Esophagus squamous epithelium (tissue), 5 donors: ENCODE results near the gene SPC24. TPM values are rescaled to one million over a fixed set of nuclear protein-coding genes. Genes with fewer than 3 reads are reported as not detected.
A peak's percentile ranks its signal among the peaks of the same experiment; 100 is the strongest.
"Not testable (repeated sequence)": the region's sequence is repeated elsewhere in the genome, so short reads cannot be mapped to it uniquely, and the experiment has no call there.

Experiments
- DNase-seq: peaks from one replicate; lab custom pipeline; 2025; lab: John Stamatoyannopoulos, UW
- H3K27ac ChIP-seq, 4 donors: fragments of 200-600 bp; sonication (generic); one replicate each; pipeline ENCODE4 v1.5.1; 2016 to 2019; ENCODE audit warnings: mild to moderate bottlenecking in 1 of 4
- H3K27me3 ChIP-seq, 4 donors: fragments of 200-600 bp; sonication (generic); 1 replicate in 3 of 4; 2 replicates in 1 of 4; pipeline versions ENCODE4 v1.5.1 to v1.6.0; 2017 to 2021; ENCODE audit warnings: antibody characterized with exemption in 1 of 4
- H3K36me3 ChIP-seq, 3 donors: fragments of 200-600 bp; sonication (generic); one replicate each; pipeline ENCODE4 v1.5.1; 2016 to 2019
- H3K4me1 ChIP-seq, 3 donors: fragments of 200-600 bp; sonication (generic); one replicate each; pipeline ENCODE4 v1.5.1; 2017 to 2019
- H3K4me3 ChIP-seq, 4 donors: fragments of 200-600 bp; sonication (generic); 1 replicate in 3 of 4; 2 replicates in 1 of 4; pipeline ENCODE4 v1.5.1; 2016 to 2019; ENCODE audit warnings: mild to moderate bottlenecking in 2 of 4, moderate library complexity in 1 of 4
- H3K9me3 ChIP-seq, 3 donors: fragments of 200-600 bp; sonication (generic); one replicate each; pipeline ENCODE4 v1.5.1; 2016 to 2019
- CTCF ChIP-seq, 6 experiments: fragments of 450-650 bp in 4 of 6; fragments of 200-600 bp in 2 of 6; sonication (generic) in 2 of 6; IDR thresholded peaks; one replicate each; pipeline ENCODE4 v1.5.1; 2016 to 2019; ENCODE audit warnings: antibody characterized with exemption in 6 of 6, mild to moderate bottlenecking in 4 of 6, moderate library complexity in 4 of 6
- POLR2A ChIP-seq, 4 donors: fragments of 450-650 bp; IDR thresholded peaks; one replicate each; pipeline ENCODE4 v1.6.1; 2017; ENCODE audit warnings: antibody characterized with exemption in 4 of 4, mild to moderate bottlenecking in 4 of 4, moderate library complexity in 3 of 4
- WGBS, 2 donors: methylation state at CpG; one replicate each; pipeline ENCODE4 v1.1.5; 2018; 5-methylcytosine and 5-hydroxymethylcytosine counted together
- intact Hi-C: fragments of 100-400 bp; cut with DNase I; formaldehyde crosslinking; loops from one replicate; pipeline ENCODE4 v1.15.0; 2022
- total RNA-seq, 4 donors: library from RNA; depleted of rRNA; stranded (reverse); fragments of >200 nt; gene quantifications; one replicate each; pipeline ENCODE4 v1.1.0, GENCODE V29; 2016
- donor health status: DM: yes; HTN: yes; CAD: no.

Gene SPC24
- total RNA-seq, 4 donors from 2014 or later = 2.9 to 10.9 (median 6.3) TPM

- no peaks in the 10 kb centered on the region for H3K36me3 ChIP-seq
- peaks cover 0 to 12% (median 0%) of the 10 kb centered on the region in 4 donors for H3K27me3 ChIP-seq
- H3K9me3 ChIP-seq = no peaks in the 10 kb centered on the region
- DNase-seq = no peak
- 40 to 74% methylated on average over 1 to 5 of the region's 9 CpGs for WGBS, 2 donors
- TF ChIP-seq POLR2A (IDR thresholded peaks at IDR 0.05) (no peak), CTCF (IDR thresholded peaks at IDR 0.05) (no peak)
- H3K27ac ChIP-seq = peak overlapping the region; percentile 76 to 94 (median 94)
- intact Hi-C loops = no loop called here
- peak overlapping the region in 1 of 4 donors; percentile 47 for H3K4me3 ChIP-seq
- H3K4me1 ChIP-seq = peaks cover 45 to 60% (median 48%) of the 10 kb centered on the region in 3 donors
Measured at GRCh38 chr19:11141937-11142527, 13.6 kb downstream of the SPC24 start.

GRCh38 chr19:11140896-11141295 lies 14.7 kb downstream of the SPC24 start:
- TF ChIP-seq CTCF (IDR thresholded peaks at IDR 0.05) (no peak), POLR2A (IDR thresholded peaks at IDR 0.05) (no peak)
- WGBS, 2 donors = 74 to 83% methylated on average over 3 to 9 of the region's 9 CpGs
- H3K27ac ChIP-seq = peak overlapping the region in 2 of 4 donors; percentile 90 to 91

DNA sequence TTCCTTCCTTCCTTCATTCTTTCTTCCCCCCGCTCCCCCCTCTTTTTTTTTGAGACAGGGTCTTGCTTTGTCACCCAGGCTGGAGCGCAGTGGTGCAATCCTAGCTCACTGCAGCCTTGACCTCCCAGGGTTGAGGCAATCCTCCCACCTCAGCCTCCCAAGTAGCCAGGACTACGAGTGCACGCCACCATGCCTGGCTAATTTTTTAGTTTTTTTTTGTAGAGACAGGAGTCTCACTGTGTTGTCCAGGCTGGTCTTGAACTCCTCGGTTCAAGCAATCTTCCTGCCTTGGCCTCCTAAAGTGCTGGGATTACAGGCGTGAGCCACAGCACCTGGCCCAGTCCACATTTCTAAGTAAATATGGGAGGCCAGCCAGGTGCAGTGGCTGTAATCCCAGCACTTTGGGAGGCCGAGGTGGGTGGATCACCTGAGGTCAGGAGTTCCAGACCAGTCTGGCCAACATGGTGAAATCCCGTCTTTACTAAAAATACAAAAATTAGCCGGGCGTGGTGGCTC lies 15.5 kb downstream of the SPC24 start:
- H3K9me3 ChIP-seq, H3K4me3 ChIP-seq, intact Hi-C loops, H3K36me3 ChIP-seq, DNase-seq: not testable (repeated sequence)
- H3K27me3 ChIP-seq = peaks cover 0 to 12% (median 0%) of the 10 kb centered on the region in 4 donors
- H3K27ac ChIP-seq = peak overlapping the region; percentile 66 to 92 (median 90)
- H3K4me1 ChIP-seq = peaks cover 45 to 60% (median 48%) of the 10 kb centered on the region in 3 donors
- 63 to 89% methylated on average over 4 to 6 of the region's 10 CpGs for WGBS, 2 donors

More at GRCh38 chr19:11140896-11141295, 14.7 kb downstream of the SPC24 start:
- Histone ChIP-seq H3K9me3 (no peaks in the 10 kb centered on the region), H3K27me3 (peaks cover 0 to 12% (median 0%) of the 10 kb centered on the region in 4 donors), H3K4me3 (no peak overlapping the region), H3K4me1 (peaks cover 45 to 60% (median 48%) of the 10 kb centered on the region in 3 donors), H3K36me3 (no peaks in the 10 kb centered on the region)
- no peak for DNase-seq
- intact Hi-C loops = no loop called here

GRCh38 chr19:11138601-11139300 lies 16.8 kb downstream of the SPC24 start:
- H3K27me3 ChIP-seq = peaks cover 0 to 12% (median 0%) of the 10 kb centered on the region in 4 donors
- TF ChIP-seq POLR2A (IDR thresholded peaks at IDR 0.05) (no peak), CTCF (IDR thresholded peaks at IDR 0.05) (no peak)
- intact Hi-C loops = loop anchor here (5.0 kb wide), 1 partner anchor 64 kb away; no protein-coding TSS in a partner anchor
- H3K27ac ChIP-seq = peak overlapping the region; percentile 66 to 92 (median 90)
- H3K36me3 ChIP-seq = peaks cover 0 to under 1% (median 0%) of the 10 kb centered on the region in 3 donors
- 21 to 53% methylated on average over 2 to 5 of the region's 13 CpGs for whole genome bisulfite sequencing, 2 donors
- no peaks in the 10 kb centered on the region for H3K9me3 ChIP-seq
- DNase-seq = no peak
- H3K4me1 ChIP-seq = peaks cover 44 to 59% (median 46%) of the 10 kb centered on the region in 3 donors
- H3K4me3 ChIP-seq = peak overlapping the region in 2 of 4 donors; percentile 34 to 57

- WGBS, 2 donors = 2 to 7% methylated on average over 15 of the region's 28 CpGs
- Histone ChIP-seq H3K9me3 (no peaks in the 10 kb centered on the region), H3K4me1 (peaks cover 34 to 49% (median 36%) of the 10 kb centered on the region in 3 donors)
Measured at GRCh38 chr19:11137542-11138384, 17.8 kb downstream of the SPC24 start.

More at GRCh38 chr19:11137542-11138384, 17.8 kb downstream of the SPC24 start:
- TF ChIP-seq POLR2A (IDR thresholded peaks at IDR 0.05) (no peak), CTCF (IDR thresholded peaks at IDR 0.05) (peak; percentile 42 to 88 (median 84))
- Histone ChIP-seq H3K36me3 (peaks cover 0 to 11% (median 4%) of the 10 kb centered on the region in 3 donors), H3K27me3 (peaks cover 0 to 12% (median 0%) of the 10 kb centered on the region in 4 donors), H3K4me3 (peak overlapping the region in 3 of 4 donors; percentile 22 to 57 (median 34)), H3K27ac (peak overlapping the region; percentile 66 to 92 (median 90))
- no peak for DNase-seq
- intact Hi-C loops = loop anchor here (5.0 kb wide), 1 partner anchor 65 kb away; no protein-coding TSS in a partner anchor
